ENCODE measurements around the gene LAX1.
A peak's percentile ranks its signal among the peaks of the same experiment; 100 is the strongest.
"Not testable (repeated sequence)": the region's sequence is repeated elsewhere in the genome, so short reads cannot be mapped to it uniquely, and the experiment has no call there.

Gene LAX1

DNA sequence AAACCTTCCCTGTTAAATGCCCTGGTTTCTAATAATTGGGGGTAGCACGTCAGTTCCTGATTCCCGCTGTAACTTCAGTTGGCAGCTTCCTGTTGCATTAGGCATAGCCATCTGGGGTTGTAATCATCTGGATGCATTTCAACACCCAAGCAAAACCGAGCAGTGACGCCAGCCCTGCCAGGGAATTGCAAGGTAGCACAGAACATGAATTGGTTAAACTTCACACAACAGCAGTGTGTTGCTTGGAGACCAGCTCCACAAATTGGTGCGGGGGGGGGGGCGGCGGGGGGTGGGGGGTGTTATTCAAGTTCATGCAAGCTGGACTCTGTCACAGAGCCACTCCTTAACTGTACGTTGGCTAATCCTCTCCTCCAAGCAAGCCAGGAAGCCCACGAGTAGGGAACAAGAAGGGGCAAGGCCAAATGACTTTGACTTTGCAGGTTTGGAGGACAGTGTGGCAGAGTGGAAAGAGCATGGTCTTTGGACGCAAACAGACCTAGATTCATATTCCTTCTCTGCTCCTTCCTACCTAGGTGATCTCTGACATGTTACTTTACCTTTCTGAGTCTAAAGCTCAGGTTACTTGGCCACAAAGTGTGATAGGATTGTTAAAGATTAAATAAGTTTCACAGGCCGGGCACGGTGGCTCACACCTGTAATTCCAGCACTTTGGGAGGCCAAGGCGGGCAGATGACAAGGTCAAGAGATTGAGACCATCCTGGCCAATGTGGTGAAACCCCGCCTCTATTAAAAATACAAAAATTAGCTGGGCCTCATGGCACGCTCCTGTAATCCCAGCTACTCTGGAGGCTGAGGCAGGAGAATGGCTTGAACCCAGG lies 4.7 kb downstream of the LAX1 start:
- no peak for DNase-seq (ENCODE audit: low spot score)

DNA sequence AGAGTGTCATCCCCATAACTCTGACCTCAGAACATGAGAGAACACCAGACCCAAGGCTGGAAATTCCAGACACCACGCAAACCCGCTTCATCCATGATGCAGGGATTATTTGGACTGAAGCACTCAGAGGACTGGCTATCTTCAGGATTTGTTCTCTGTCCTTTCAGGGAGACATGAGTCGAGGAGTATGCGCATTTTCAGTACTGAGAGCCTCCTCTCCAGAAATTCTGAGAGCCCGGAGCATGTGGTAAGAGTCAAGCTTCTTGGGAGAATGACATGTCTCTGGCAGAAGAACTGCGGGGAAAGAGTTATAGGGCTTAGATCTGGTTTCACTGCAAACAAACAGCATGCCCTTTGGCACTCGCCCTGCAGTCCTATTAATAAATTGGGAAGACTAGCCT lies 6.9 kb downstream of the LAX1 start:
- no peak for DNase-seq (ENCODE audit: low spot score)

DNA sequence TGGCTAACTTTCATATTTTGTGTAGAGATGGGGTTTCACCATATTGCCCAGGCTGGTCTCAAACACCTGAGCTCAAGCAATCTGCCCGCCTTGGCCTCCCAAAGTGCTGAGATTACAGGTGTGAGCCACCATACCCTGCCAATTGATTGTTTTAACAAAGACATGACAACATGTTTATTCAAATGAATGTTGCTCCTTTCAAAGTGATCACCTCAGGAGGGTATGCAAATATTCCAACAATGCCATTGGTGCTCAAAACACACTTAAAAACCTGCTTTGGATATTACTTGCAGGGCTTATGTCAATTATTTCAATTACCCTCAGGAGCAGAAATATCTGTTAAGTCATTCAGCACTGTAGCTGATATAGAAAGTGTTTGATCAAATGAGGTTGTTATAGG lies 7.9 kb downstream of the LAX1 start:
- DNase-seq (ENCODE audit: low spot score): no peak

DNA sequence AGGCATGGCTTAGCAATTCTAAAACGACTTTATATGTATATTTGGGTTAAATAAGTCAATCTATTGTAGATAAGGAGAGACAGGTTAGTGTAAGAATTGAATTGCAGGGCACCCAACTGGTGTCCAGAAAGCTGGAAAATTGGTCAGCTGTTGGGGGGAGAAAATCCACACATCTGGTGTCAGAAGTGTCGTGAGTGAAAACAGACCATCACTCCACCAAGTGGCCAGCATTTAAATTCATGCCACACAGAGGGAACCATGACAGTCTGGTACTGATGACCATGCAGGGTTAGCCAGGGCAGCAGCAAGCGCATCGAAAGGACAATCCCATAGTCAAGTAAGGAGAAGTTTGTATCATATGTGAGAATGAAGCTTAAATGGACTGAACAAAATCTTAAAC lies 11.7 kb downstream of the LAX1 start:
- no peak for DNase-seq (ENCODE audit: low spot score)

DNA sequence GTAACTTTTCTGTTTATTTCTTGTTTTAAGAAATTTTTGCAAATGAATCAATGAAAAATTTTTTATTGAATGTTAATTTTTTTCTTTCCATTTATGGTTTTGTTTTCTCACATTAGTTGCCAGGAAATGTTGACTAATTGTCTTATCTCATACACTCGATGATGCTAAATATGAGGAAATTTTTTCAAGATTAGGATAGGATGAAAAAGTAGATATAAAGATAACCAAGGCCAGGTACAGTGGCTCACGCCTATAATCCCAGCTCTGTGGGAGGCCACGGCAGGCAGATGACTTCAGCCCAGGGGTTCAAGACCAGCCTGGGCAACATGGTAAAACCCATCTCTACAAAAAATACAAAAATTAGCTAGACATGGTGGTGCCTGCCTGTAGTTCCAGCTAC lies 12.6 kb downstream of the LAX1 start:
- DNase-seq (ENCODE audit: low spot score): no peak

DNA sequence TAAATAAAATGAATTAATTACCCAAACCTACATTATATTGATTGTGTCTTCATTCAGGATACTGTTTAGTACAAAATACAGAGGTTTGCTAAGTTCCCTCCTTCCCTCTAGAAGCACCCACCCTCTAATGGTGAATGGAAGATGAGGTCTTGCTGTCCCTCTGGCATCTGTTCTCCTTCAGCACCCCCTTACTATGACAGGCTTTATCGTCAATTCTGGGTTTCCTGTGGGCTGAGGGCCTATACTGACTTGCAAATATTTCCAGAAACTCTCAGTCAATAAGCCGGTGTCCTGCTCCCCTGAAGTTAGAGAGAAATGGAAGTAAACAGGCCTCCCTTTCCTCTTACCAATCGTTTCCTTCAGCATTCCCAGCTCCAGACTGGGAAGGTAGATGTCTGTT lies 13.2 kb downstream of the LAX1 start:
- no peak for DNase-seq (ENCODE audit: low spot score)

DNA sequence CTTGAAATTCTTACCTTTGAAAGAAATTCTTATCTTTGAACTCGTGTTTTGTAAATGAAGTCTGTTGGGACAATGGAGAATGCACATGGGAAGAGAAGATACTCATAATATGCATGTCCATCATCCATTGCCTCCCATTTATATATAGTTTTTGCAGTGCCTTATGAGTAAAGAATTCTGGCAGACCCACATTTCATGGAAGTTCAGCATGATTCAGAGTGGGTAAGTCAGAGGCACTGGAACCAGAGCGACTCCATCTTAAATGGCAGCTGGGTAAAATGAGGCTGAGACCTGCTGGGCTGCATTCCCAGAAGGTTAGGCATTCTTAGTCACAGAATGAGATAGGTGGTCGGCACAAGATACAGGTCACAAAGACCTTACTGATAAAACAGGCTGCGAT lies 13.8 kb downstream of the LAX1 start:
- DNase-seq (ENCODE audit: low spot score): no peak

DNA sequence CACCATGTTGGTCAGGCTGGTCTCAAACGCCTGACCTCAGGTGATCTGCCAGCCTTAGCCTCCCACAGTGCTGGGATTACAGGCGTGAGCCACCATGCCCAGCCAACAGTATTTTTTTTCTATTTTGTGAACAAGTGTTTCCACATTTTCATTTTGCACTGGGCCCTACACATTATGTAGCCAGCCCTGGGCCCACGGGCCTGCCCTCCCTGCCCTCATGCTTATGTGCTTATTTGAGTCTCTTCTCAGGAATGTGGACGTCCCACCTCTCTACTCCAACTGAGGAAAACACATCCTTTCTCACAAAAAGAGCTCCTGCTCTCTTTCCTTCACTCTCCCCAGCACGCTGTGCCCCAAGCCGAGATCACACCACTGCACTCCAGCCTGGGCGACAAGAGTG lies 17.0 kb downstream of the LAX1 start:
- no peak for DNase-seq (ENCODE audit: low spot score)

DNA sequence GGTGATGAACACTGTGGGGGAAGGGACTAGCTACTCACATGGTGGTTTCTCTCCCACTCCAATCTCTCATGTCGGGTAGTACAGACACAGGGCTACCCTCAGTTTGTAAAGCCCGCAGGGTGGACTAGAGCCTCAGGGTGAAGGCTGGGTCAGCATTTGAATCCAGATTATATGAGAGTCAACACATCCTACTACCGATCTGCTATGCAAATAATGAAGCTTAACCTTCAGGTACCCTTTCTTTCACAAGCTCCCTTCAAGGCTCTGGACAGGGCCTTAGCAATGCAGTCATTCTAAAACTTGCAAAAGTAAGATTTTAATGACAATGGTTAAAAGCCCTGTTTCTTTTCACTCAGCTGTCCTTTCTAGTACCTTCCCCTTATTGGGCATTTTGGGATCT lies 25.0 kb downstream of the LAX1 start:
- no peak for DNase-seq (ENCODE audit: low spot score)

DNA sequence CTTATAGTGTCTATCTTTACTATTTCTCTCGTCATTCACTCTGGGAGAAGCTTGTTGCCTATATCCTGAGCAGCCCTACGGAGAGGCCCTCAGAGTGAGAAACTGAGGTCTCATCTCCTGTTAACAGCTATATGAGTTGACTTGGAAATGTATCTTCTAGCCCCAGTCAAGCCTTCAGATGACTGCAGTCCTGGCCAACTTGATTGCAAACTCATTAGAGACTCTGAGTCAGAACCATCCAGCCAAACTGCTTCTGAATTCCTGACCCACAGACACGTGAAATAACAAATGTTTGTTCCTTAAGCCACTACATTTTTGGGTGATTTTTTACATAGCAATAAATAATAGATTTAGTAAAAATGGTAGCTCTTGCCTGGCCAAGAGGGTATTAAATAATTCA lies 26.5 kb downstream of the LAX1 start:
- DNase-seq (ENCODE audit: low spot score): no peak

DNA sequence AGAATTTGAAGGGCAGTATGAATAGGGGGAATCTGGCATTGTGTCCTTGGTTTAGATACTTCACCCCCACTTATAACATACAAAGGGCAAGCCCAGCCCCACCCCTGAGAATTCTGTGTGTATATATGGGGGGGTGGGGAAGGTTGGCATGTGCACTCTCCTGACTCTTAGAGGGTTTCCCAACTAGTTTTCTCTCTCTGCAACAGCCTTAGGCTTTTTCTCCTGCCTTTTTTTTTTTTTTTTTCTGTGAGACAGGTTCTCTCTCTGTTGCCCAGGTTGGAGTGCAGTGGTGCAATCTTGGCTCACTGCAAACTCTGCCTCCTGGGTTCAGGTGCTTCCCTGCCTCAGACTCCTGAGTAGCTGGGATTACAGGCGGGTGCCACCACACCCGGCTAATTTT lies 27.5 kb downstream of the LAX1 start:
- DNase-seq (ENCODE audit: low spot score): no peak

DNA sequence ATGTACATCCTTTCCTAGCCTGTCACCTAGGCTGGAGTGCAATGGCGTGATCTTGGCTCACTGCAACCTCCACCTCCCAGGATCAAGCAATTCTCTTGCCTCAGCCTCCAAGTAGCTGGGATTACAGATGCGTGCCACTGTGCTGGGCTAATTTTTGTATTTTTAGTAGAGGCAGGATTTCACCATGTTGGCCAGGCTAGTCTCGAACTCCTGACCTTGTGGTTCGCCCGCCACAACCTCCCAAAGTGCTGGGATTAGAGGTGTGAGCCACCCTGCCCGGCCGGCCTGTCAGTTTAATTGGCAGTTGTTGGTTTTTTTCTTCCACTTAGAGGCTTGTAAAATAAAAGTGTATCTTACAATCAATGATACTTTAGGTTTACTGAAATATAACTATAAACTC lies 28.6 kb downstream of the LAX1 start:
- DNase-seq (ENCODE audit: low spot score): not testable (repeated sequence)

DNA sequence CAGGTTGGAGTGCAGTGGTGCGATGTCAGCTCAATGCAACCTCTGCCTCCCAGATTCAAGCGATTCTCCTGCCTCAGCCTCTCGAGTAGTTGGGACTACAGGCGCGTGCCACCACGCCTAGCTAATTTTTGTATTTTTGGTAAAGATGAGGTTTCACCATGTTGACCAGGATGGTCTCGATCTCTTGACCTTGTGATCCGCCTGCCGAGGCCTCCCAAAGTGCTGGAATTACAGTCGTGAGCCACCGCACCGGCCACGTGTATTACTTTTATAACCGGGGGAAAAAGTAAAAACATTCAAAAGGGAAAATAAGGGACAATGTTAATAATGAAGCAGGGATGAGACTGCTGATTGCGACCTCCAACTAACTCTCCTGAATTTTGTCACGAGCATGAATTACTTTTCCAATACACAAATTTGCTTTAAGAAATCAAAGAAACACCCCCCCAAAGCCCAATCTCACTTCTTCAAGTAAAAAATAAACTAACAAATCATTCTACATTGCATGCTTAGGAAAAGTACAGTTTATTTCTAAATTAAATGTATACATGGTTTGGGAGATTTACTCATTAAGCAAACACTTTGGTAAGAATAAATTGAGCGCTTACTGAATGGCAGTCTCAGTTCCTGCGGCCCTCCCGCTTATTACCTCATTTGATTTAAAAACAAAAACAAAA lies 29.9 kb downstream of the LAX1 start:
- no peak for DNase-seq (ENCODE audit: low spot score)

DNA sequence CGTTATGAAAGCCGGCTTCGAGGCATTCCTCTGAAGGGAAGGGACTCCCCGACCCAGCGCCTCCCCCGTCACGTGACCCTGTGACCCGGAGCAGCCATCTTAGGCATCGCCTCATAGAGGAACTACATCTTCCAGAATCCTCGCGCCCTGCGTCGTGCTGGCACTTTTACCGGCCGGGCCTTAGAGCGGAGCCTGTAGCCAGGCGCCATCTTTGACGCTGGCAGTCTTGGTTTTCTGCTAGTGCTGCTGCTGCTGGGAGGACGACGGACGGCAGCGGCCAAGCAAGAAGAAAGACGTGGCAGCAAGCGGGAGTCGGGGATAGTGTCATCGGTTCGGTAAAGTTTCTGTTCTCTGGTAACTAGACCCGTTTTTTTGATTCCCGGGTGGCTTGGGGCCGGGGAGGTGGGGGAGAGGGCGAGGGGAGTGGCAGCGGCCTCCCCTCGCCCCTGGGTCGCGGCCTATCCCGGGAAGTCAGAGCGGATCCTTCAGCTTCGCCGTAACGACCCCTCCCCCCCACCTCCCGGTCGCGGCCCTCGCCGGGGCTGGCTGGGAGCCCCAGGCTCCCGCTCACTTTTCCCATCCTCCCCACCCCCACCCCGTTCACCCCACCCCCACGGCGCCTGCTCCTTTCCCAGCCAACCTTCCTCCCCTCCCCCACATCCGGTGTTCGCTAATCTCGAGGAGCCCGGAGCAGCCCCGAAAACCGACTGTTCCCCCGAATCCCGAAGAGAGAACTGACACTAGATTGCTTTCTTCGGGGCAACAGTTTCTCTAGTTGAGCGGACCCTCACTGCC lies 30.7 kb downstream of the LAX1 start, which contains the start of the genes ZBED6 and ZC3H11A:
ZBED6 (plus strand) TSS at position 183 of the 795 bp plus-strand sequence. CDS start 1,900 bp downstream, outside the sequence.
ZC3H11A (plus strand) TSS at position 183 of the 795 bp plus-strand sequence. CDS start 21,448 bp downstream, outside the sequence.
- DNase-seq (ENCODE audit: low spot score): peak; percentile 100

DNA sequence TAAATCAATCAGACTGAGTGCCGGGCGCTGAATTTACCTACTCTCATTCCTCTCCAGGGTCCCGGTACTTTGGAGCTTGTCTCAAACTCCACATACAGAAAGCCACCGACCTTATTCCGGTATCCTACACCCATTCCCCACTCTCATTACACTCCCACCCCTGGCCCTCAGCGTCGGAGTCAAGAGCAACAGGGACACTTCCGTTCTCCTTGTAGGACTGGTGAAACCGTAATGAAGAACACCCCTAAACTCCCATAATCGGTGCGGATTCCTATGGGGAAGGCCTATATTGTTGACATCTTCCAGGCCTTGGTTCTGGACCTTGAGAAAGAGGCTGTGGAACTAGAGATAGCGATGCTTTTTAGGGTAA lies 31.2 kb downstream of the LAX1 start:
- no peak for DNase-seq (ENCODE audit: low spot score)

DNA sequence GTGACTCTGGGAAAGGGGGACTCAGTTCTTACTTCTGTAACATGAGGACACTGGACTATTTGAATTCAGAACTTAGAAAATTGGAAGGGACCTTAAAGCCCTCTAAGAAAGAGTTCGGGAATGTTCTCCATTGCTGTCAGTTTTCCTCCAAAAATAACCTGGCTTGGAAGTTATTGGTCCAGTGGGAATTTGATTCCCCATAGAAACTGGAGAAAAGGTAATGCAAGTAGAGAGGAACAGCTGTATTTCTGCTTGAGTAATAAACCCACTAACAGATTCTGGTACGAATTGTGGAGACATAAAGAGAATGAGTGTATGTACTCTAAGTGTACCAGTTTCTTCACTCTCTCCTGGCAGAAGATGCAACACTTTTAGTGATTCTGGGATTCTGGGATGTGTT lies 32.2 kb downstream of the LAX1 start:
- no peak for DNase-seq (ENCODE audit: low spot score)

DNA sequence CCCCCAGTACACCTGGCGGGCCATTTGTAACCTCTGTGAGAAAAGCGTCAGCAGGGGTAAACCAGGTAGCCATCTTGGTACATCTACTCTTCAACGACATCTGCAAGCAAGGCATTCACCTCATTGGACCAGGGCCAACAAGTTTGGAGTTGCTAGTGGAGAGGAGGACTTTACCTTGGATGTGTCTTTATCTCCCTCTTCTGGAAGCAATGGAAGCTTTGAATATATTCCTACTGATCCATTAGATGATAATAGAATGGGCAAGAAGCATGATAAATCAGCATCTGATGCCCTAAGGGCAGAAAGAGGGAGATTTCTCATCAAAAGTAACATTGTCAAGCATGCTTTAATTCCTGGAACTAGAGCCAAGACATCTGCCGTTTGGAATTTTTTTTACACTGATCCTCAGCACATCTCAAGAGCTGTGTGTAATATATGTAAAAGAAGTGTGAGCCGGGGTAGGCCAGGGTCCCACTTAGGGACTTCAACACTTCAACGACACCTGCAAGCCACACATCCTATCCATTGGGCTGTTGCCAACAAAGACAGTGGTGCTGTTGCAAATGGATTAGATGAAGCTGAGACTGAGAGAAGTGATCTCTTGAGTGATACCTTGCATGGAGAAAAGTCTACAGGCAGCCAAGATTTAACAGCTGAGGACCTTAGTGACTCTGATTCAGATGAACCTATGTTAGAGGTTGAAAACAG lies 33.1 kb downstream of the LAX1 start:
- DNase-seq (ENCODE audit: low spot score): peak; percentile 74

DNA sequence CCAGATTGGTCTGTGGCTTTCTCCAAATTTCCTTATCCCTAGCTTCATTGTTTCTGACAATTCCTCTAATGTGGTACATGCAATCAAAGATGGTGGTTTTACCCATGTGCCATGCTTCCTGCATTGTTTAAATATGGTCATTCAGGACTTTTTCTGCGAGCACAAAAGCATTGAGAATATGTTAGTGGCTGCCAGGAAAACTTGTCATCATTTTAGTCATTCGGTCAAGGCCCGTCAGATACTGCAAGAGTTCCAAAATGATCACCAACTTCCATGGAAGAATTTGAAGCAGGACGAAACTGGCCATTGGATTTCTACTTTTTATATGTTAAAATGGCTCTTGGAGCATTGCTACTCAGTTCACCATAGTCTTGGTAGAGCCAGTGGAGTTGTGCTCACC lies 34.2 kb downstream of the LAX1 start:
- no peak for DNase-seq (ENCODE audit: low spot score)

DNA sequence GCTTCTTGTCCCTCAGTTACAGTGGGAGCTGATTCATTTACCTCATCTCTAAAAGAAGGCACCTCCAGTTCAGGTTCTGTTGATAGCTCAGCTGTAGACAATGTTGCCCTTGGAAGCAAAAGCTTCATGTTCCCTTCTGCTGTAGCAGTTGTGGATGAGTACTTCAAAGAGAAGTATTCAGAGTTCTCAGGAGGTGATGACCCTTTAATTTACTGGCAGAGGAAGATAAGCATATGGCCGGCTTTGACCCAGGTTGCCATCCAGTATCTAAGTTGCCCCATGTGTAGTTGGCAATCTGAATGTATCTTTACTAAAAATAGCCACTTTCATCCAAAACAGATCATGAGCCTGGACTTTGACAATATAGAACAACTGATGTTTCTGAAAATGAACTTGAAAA lies 35.0 kb downstream of the LAX1 start:
- DNase-seq (ENCODE audit: low spot score): no peak

DNA sequence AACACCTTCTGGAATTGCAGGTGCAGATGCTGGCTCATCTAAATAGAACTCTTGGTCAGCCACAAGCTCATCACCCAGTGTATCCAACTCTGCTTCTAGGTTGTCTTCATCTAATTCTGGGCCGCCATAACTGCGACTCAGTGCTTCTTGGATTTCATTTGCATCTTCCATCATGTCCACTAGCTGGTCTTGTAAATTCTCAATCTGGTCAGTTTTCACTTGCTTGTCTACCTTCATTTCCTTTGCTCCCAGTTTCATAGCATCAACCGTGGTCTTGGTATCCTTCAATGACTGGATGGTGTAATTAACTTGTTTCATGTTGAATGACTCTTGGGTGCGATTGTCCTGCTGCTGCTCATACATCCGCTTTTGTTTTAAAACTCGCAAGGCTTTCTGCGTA lies 40.7 kb downstream of the LAX1 start:
- no peak for DNase-seq (ENCODE audit: low spot score)

DNA sequence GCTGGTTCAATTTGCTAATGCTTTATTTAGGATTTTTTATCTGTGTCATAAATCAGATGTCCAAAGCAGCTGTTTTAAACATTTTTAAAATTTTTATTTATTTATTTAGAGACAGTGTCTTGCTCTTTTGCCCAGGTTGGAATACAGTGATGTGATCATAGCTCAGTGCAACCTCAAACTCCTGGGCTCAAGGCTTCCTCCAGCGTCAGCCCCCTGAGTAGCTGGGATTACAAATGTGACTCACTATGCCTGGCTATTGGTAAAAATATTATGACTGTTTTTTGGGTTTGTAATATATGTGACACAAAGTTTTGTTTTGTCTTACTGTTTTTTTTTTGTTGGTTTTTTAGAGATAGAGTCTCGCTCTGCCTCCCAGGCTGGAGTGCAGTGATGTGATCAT lies 42.2 kb downstream of the LAX1 start:
- no peak for DNase-seq (ENCODE audit: low spot score)
